ENCODE results near the gene AP1AR.
"Not testable (repeated sequence)": the region's sequence is repeated elsewhere in the genome, so short reads cannot be mapped to it uniquely, and the experiment has no call there.

Gene AP1AR, protein sequence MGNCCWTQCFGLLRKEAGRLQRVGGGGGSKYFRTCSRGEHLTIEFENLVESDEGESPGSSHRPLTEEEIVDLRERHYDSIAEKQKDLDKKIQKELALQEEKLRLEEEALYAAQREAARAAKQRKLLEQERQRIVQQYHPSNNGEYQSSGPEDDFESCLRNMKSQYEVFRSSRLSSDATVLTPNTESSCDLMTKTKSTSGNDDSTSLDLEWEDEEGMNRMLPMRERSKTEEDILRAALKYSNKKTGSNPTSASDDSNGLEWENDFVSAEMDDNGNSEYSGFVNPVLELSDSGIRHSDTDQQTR

DNA sequence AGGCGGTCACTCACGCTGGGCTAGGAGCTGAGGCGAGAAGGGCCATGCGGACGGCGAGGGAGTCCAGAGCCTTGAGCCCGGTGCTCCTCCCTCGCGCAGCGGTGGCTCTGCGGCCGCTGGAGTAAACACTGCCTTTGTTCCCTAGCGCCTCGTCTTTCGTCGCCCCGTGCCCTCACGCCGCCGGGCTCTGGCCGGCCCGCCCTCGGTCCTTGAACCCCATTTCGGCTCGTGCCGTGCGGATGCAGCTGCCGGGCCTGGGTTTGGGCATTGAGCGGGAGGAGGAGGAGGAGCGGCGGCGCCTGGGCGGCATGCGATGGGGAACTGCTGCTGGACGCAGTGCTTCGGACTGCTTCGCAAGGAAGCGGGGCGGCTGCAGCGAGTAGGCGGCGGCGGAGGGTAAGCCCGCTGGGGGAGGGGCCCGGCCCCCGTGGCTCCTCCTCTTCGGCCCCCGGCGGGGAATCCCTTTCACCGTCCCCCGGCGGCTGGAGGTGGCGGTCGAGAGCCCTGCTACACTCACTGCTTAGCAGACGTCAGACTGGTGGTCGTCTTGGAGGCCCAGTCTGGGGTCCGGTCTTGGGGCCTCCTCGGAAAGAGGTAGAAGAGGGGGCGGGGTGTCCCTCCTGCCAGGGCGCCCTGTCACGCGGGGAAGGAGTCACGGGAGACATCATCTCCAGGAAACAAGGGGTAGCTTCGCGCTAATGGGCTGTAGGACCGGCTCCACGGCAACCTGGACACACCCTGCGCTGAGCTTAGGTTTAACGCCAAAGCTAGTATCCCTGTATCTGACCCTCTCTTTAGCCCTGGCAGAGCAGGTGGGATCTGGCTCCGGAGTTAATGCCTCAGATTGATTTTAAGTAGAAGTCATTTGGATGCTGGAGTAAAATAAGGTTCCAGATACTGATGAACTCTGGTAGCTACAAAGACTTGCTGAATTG is at the start of gene AP1AR:
TSS of gene AP1AR (plus strand) at position 9 of the 935 bp plus-strand sequence. CDS start at position 314, 305 bp downstream.
- peak; percentile 49 to 57 for DNase-seq

GRCh38 chr4:112182604-112183003 is 49.0 kb upstream of the AP1AR start:
- DNase-seq, result no peak

- no peak for DNase-seq
Observed at GRCh38 chr4:112183252-112183651, 48.3 kb upstream of the AP1AR start.

GRCh38 chr4:112184438-112184837 is 47.1 kb upstream of the AP1AR start:
- no peak for DNase-seq

DNA sequence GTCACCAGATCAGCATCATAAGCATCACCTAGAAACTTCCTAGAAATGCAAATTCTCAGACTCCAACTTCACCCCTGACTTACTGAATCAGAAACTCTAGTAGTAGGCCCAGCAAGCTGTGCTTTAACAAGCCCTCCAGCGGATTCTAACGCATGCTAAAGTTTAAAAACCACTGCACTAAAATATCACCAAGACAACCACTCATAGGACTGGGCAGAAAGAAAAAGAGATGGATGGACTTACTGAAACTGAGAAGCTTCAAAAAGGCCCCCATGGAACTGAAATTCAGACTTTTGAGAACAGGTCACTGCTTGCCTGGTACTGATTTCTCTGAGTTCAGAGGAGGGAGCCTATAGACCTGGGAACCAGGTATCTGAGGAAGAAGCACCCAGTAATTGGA is 46.3 kb upstream of the AP1AR start:
- no peak for DNase-seq

GRCh38 chr4:112185740-112186670 is 45.6 kb upstream of the AP1AR start:
- DNase-seq, result no peak

- DNase-seq, result peak in 1 of 2 experiments; percentile 4
Observed at GRCh38 chr4:112189754-112190153, 41.8 kb upstream of the AP1AR start.

GRCh38 chr4:112190684-112191083 is 40.9 kb upstream of the AP1AR start:
- DNase-seq, result no peak

DNA sequence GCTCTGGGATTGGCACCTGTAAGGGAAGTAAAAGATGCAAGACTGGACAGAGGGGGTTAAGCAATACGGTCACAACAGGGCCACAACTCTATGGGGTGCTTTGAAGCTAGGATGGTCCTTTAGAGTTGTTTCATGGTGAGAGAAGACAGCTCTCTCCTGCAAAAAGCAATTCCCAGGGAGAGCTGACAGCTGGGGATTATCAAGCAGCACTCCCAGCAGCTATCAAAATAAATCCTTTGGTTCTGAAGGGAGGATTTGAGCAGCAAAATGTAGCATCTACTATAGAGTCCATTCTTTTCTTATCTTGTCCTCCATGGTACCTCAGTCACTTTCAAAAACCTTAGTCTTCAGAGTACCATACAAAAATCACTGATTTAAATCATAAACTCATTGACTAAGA is 35.1 kb upstream of the AP1AR start:
- DNase-seq, result no peak

DNA sequence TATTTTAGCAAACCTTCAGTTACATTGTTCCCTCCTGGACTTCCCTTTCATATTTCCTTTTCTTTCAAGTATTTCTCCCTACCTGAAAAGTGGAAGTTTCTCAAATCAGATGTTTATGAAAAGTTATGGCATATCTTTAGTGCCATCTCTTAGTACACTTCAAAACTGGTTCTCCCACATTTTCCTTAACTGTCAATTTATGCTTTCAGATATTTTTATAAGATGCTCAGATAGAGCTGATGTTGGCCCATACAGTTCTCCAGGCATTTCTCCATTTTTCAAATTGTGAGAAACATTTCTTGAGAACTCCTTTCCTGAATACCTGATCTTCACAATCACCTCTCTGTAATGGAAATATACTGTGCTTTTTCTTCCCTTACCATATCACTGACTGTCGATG is 32.5 kb upstream of the AP1AR start:
- DNase-seq, result no peak

DNA sequence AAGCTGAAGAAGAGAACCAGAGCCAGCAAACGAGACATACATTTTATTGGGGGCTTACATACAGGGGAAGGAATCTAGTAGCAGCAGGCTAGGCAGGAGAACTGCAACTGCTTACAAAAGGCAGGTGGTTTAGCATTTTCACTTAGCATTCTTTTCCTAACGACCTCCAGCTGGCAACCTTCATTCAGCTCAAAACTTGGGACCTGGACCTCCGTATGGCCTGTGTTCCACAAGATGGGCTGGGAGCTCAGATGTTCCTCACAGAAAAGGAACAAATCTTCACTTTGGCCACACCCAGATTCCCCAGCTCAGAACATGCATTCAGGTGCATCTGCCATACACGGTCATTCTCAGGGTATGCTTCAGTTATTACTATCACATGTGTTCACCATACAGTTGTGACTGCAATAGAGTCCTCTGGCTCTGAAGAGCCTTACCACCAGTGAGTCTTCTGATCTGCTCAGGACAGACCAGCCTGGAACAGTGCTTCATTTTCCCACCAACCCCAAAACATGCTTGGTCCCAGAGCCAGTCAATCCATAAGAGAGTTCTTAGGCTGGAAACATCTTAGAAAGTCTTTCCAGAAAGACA is 29.6 kb upstream of the AP1AR start:
- DNase-seq, result no peak

DNA sequence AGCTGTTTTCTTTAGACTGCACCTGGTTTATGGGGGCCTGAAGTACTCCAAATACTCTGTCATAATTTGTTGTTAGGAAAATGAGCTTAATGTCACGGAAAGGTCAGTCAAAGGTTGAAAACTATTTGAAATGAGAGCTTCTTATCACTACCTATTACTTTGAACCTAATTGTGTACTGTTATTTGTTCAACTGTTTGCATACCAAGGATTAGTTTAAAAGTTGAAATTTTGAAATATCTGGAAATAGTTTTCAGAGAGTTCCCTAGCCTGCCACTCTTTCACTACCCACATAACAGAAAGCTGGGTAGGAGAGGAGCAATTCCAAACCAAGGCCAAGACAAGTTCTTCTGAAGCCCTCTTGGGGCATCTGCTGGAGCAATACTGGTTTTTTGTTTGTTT is 28.0 kb upstream of the AP1AR start:
- no peak for DNase-seq

DNA sequence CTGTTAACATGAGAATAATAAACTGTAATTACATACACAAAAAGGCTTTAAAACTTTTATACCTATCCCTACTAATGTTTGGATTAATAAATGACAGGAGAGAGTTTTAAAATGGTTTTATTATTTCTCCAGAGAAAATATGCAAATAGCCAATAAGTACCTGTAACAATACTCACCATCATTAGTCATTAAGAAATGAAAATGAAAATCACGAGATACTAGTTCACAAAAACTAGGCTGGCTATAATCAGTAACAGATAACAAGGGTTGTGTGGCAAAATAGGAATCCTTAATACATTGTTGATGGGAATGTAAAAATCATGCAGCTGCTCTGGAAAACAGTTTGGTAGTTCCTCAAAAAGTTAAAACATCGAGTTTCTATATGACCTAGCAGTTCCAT is 25.2 kb upstream of the AP1AR start:
- no peak for DNase-seq

DNA sequence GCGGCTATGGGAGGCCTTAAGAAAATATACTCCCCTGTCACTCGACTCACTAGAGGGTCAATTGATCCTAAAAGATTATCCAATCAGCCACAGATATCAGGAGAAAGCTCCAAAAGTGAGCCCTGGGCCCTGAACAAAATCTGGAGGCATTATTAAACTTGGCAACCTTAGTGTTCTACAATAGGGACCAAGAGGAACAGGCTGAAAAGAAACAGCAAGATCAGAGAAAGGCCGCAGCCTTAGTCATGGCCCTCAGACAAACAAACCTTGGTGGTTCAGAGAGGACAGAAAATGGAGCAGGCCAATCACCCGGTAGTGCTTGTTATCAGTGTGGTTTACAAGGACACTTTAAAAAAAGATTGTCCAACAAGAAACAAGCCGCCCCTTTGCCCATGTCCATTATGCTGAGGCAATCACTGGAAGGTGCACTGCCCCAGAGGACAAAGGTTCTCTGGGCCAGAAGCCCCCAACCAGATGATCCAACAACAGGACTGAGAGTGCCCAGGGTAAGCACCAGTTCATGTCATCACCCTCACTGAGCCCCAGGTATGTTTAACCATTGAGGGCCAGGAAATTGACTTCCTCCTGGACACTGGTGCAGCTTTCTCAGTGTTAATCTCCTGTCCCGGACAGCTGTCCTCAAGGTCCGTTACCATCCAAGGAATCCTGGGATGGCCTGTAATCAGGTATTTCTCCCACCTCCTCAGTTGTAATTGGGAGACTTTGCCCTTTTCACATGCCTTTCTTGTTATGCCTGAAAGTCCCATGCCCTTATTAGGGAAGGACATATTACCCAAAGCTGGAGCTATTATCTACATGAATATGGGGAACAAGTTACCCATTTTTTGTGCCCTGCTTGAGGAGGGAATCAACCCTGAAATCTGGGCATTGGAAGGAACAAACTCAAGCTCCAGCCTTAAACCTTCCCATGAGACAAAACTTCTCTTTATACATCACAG is 23.2 kb upstream of the AP1AR start:
- DNase-seq, result not testable (repeated sequence)

GRCh38 chr4:112210777-112211176 is 20.8 kb upstream of the AP1AR start:
- DNase-seq, result no peak

DNA sequence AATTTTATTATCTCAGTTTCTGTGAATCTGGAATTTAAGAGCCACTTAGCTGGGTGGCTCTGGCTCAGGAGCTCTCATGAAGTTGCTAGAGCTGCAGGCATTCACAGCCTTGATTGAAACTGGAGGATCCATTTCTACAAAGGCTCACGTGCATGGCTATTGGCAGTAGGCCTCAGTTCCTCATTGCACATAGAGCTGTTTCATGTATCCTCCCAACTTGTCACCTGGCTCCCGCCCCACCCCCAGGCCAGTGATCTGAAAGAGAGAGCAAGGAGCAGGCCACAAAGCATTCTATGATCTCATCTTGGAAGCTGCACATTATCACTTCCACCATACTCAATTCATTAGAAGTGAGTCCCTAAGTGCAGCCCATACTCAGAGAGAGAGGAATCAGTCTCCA is 18.5 kb upstream of the AP1AR start:
- DNase-seq, result no peak

DNA sequence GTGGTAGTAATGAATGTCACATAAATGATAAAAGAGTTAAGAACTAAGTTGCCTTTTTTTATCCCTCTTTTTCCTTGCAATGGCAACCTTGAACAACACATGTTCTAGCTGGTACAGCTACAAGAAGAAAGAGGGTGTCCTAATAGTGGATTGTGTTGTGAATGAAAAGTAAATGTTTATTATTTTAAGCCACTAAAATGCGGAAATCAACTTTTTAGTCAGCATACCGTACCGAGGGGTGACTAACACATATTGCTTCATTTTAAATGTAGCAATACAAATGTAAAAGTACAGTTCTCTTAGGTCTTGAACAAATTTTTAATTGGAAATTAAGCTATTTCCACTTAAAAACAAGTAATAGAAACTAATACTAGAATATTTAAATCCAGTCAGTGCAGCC is 17.7 kb upstream of the AP1AR start:
- no peak for DNase-seq

- DNase-seq, result peak in 1 of 2 experiments; percentile 20
Observed at GRCh38 chr4:112214390-112215264, 17.0 kb upstream of the AP1AR start.

GRCh38 chr4:112219826-112220366 is 11.7 kb upstream of the AP1AR start:
- no peak for DNase-seq
